Skeletal muscle satellite cell (primary cell): ENCODE data around the gene SPACA6.
"Not testable (repeated sequence)": the region's sequence is repeated elsewhere in the genome, so short reads cannot be mapped to it uniquely, and the experiment has no call there.

Experiments used
- H3K27me3 ChIP-seq: 2 replicates; pipeline ENCODE4 v1.7.0; 2013; ENCODE audit warnings: low read length; ENCODE audit not compliant: control insufficient read depth, insufficient read depth
- H3K36me3 ChIP-seq: 2 replicates; pipeline ENCODE4 v1.7.0; 2013; ENCODE audit warnings: mild to moderate bottlenecking, control low read depth, low read length; ENCODE audit not compliant: insufficient read depth
- H3K4me1 ChIP-seq: 2 replicates; pipeline ENCODE4 v1.7.0; 2013; ENCODE audit warnings: low read length; ENCODE audit not compliant: control insufficient read depth, insufficient read depth
- H3K4me2 ChIP-seq: 2 replicates; pipeline ENCODE4 v1.7.0; 2013; ENCODE audit warnings: mild to moderate bottlenecking, low read length
- H3K4me3 ChIP-seq: 2 replicates; pipeline ENCODE4 v1.7.0; 2013; ENCODE audit warnings: low read length
- H3K9ac ChIP-seq: 2 replicates; pipeline ENCODE4 v1.7.0; 2013; ENCODE audit warnings: mild to moderate bottlenecking, low read depth, low read length, moderate library complexity
- H3K9me3 ChIP-seq: replicated peaks from 2 replicates; pipeline ENCODE4 v1.7.0; 2013; ENCODE audit warnings: mild to moderate bottlenecking, control low read depth, low read length

SPACA6 gene

DNA sequence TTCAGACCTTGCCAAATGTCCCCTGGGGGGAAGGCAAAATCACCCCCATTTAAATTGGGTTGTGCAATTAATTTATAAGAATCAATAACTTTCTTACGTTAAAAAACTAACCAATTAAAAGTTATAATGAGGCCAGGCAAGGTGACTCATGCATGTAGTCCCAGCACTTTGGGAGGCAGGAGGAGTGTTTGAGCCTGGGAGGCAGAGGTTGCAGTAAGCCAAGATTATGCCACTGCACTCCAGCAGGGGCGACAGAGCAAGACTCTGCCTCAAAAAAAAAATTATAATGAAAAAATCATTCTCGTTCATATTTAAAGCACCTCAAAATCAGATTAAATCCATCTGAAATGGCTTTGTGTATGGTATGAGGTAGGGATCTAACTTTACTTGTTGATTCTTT is 28.1 kb upstream of the SPACA6 start:
- H3K9ac ChIP-seq: no peak overlapping the region
- no peak overlapping the region for H3K4me3 ChIP-seq
- no peaks in the 10 kb centered on the region for H3K9me3 ChIP-seq
- H3K4me2 ChIP-seq: no peak overlapping the region
- H3K36me3 ChIP-seq: no peaks in the 10 kb centered on the region
- H3K27me3 ChIP-seq: peaks cover 9% of the 10 kb centered on the region
- H3K4me1 ChIP-seq: no peaks in the 10 kb centered on the region

- Histone ChIP-seq H3K27me3 (peaks cover 14% of the 10 kb centered on the region), H3K36me3 (no peaks in the 10 kb centered on the region), H3K4me3 (no peak overlapping the region), H3K9ac (no peak overlapping the region), H3K4me2 (no peak overlapping the region), H3K4me1 (no peaks in the 10 kb centered on the region), H3K9me3 (no peaks in the 10 kb centered on the region)
These were observed 24.9 kb upstream of the SPACA6 start for GRCh38 chr19:51668216-51668615.

- H3K4me1 ChIP-seq, H3K36me3 ChIP-seq, H3K4me3 ChIP-seq, H3K4me2 ChIP-seq, H3K9ac ChIP-seq, H3K9me3 ChIP-seq: not testable (repeated sequence)
- H3K27me3 ChIP-seq: peaks cover 10% of the 10 kb centered on the region
These were observed 17.1 kb upstream of the SPACA6 start for GRCh38 chr19:51675911-51676565.

GRCh38 chr19:51676566-51677083 is 16.5 kb upstream of the SPACA6 start:
- H3K4me3 ChIP-seq: no peak overlapping the region
- peaks cover 8% of the 10 kb centered on the region for H3K27me3 ChIP-seq
- H3K4me2 ChIP-seq: no peak overlapping the region
- no peak overlapping the region for H3K9ac ChIP-seq
- H3K9me3 ChIP-seq: no peaks in the 10 kb centered on the region
- H3K4me1 ChIP-seq: no peaks in the 10 kb centered on the region
- no peaks in the 10 kb centered on the region for H3K36me3 ChIP-seq

GRCh38 chr19:51680474-51680873 is 12.7 kb upstream of the SPACA6 start:
- no peaks in the 10 kb centered on the region for H3K9me3 ChIP-seq
- no peak overlapping the region for H3K4me2 ChIP-seq
- no peaks in the 10 kb centered on the region for H3K36me3 ChIP-seq
- peaks cover 8% of the 10 kb centered on the region for H3K27me3 ChIP-seq
- no peak overlapping the region for H3K9ac ChIP-seq
- H3K4me3 ChIP-seq: no peak overlapping the region
- no peaks in the 10 kb centered on the region for H3K4me1 ChIP-seq

- H3K27me3 ChIP-seq: peaks cover 8% of the 10 kb centered on the region
- H3K9ac ChIP-seq: no peak overlapping the region
- no peaks in the 10 kb centered on the region for H3K9me3 ChIP-seq
- no peaks in the 10 kb centered on the region for H3K36me3 ChIP-seq
- no peak overlapping the region for H3K4me3 ChIP-seq
- H3K4me1 ChIP-seq: peaks cover 8% of the 10 kb centered on the region
- H3K4me2 ChIP-seq: no peak overlapping the region
These were observed 11.7 kb upstream of the SPACA6 start for GRCh38 chr19:51681286-51681941.

DNA sequence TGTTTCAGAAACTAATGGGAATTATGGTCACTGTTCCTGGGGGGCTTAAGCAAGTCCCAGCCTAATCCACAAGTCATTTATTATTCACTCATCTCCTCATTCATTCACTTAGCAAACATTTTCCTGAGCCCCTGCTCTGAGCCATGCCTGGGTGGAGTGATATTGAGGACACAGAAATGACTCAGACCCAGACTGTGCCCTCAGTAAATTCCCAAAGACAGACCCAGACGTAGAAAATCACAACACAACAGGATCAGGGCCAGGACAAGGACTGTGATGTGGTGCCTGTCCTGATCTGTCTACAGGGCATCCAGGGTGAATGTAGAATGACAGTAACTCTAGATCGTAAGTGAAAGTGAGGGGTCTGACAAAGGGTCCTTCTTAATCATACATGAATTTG is 7.0 kb upstream of the SPACA6 start:
- peak overlapping the region; percentile 41 for H3K4me2 ChIP-seq
- H3K4me3 ChIP-seq: no peak overlapping the region
- H3K27me3 ChIP-seq: no peaks in the 10 kb centered on the region
- no peaks in the 10 kb centered on the region for H3K9me3 ChIP-seq
- no peak overlapping the region for H3K9ac ChIP-seq
- peaks cover 22% of the 10 kb centered on the region for H3K4me1 ChIP-seq
- no peaks in the 10 kb centered on the region for H3K36me3 ChIP-seq

GRCh38 chr19:51687791-51688670 is 5.1 kb upstream of the SPACA6 start:
- Histone ChIP-seq H3K4me1 (peaks cover 34% of the 10 kb centered on the region), H3K4me2 (peak overlapping the region; percentile 81), H3K9me3 (no peaks in the 10 kb centered on the region), H3K27me3 (no peaks in the 10 kb centered on the region), H3K4me3 (peak overlapping the region; percentile 99), H3K9ac (peak overlapping the region; percentile 74), H3K36me3 (peaks cover 2% of the 10 kb centered on the region)

DNA sequence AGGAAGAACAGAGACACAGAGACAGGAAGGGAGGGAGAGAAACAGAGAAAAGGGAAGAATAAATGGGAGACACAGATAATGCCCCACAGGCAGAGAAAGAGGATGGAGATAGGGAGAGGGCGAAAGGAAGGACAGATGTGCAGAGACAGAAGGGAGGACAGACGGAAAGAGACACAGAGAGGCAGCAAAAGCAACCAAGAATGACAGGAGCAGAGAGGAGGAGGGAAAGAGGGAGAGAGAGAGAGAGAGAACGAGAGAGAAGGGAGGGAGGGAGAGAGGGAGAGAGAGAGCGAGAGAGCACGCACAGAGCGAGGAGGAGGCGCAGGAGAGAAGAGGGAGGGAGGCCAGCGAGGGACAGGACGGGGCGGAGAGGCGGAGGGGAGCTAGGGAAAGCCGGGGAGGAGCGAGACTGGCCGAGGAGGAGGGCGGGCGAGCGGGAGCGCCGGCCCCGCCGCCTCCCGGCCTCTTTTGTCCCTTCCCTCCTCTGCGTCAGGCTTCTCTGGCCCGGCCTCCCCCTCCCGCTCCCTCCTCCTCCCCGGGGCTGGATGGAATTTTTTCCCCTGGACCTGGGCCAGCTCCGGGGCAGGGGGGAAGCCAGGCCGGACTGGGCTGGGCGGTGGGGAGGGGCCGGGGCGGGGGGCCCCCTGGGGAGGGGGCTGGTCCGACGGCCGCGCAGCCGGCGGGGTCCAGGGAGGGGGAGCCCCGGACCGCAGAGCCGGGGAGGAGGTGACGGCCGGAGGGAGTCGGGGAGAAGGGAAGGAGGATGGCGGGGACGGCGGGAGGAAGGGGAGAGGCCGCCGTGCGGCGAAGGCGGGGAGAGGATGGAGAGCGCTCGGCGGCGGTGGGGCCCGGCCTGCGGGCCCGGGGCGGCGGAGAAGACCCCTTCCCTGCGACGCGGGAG is 4.2 kb upstream of the SPACA6 start:
- H3K27me3 ChIP-seq: no peaks in the 10 kb centered on the region
- H3K9ac ChIP-seq: peak overlapping the region; percentile 97
- no peaks in the 10 kb centered on the region for H3K9me3 ChIP-seq
- peak overlapping the region; percentile 99 for H3K4me3 ChIP-seq
- H3K4me2 ChIP-seq: peak overlapping the region; percentile 81
- peaks cover 8% of the 10 kb centered on the region for H3K36me3 ChIP-seq
- peaks cover 34% of the 10 kb centered on the region for H3K4me1 ChIP-seq

GRCh38 chr19:51689751-51690453 is 3.2 kb upstream of the SPACA6 start:
- peaks cover 34% of the 10 kb centered on the region for H3K4me1 ChIP-seq
- peak overlapping the region; percentile 97 for H3K9ac ChIP-seq
- no peaks in the 10 kb centered on the region for H3K9me3 ChIP-seq
- peaks cover 17% of the 10 kb centered on the region for H3K36me3 ChIP-seq
- H3K4me3 ChIP-seq: peak overlapping the region; percentile 99
- no peaks in the 10 kb centered on the region for H3K27me3 ChIP-seq
- peak overlapping the region; percentile 100 for H3K4me2 ChIP-seq
